AG09319 (cell line): ENCODE results near the gene ITIH2.
"Not testable (repeated sequence)": the region's sequence is repeated elsewhere in the genome, so short reads cannot be mapped to it uniquely, and the experiment has no call there.

Source experiments
- DNase-seq: peaks from one replicate; pipeline ENCODE4 v3.0.0-alpha.2; 2010; ENCODE audit warnings: low read depth; ENCODE audit errors: extremely low read depth
- CTCF ChIP-seq: IDR thresholded peaks from 2 replicates; pipeline ENCODE4 v1.5.1; 2011; ENCODE audit warnings: low read depth, mild to moderate bottlenecking, inconsistent platforms, low read length, moderate library complexity

Gene ITIH2

GRCh38 chr10:7667262-7668141, 35.6 kb upstream of the ITIH2 start:
- DNase-seq: no peak

GRCh38 chr10:7670157-7670556, 33.0 kb upstream of the ITIH2 start:
- TF ChIP-seq CTCF: no peak
- no peak for DNase-seq

More at GRCh38 chr10:7667262-7668141, 35.6 kb upstream of the ITIH2 start:
- no peak for TF ChIP-seq CTCF

GRCh38 chr10:7672341-7673134, 30.6 kb upstream of the ITIH2 start:
- DNase-seq: no peak
- TF ChIP-seq CTCF: no peak

GRCh38 chr10:7679256-7679655, 23.9 kb upstream of the ITIH2 start:
- no peak for TF ChIP-seq CTCF
- no peak for DNase-seq

- not testable (repeated sequence) for DNase-seq
Observed at GRCh38 chr10:7680078-7680477, 23.0 kb upstream of the ITIH2 start.

GRCh38 chr10:7686351-7687171, 16.6 kb upstream of the ITIH2 start:
- no peak for TF ChIP-seq CTCF
- DNase-seq: no peak

GRCh38 chr10:7687228-7687907, 15.7 kb upstream of the ITIH2 start:
- peak; percentile 87 for TF ChIP-seq CTCF
- peak; percentile 81 for DNase-seq
